HEK293 (cell line): ENCODE results near the gene FBXL15.

ENCODE experiments used
- CTCF ChIA-PET: fragments of 350-600 bp; formaldehyde crosslinking; extraction: SDS; loops from one replicate; lab custom pipeline; 2021; ENCODE audit warnings: antibody characterized with exemption; lab: Yijun Ruan, JAX
- POLR2A ChIA-PET: fragments of 300-600 bp; formaldehyde crosslinking; extraction: SDS; loops from one replicate; lab custom pipeline; 2020; ENCODE audit warnings: antibody characterized with exemption, inconsistent platforms; lab: Yijun Ruan, JAX
- H3K27ac ChIP-seq: fragments of 200-500 bp; sonication (Bioruptor generic); 2 replicates; pipeline ENCODE4 v1.5.1; 2014; ENCODE audit warnings: low read depth, low read length, control low read depth, inconsistent platforms; ENCODE audit errors: extremely low read depth
- H3K36me3 ChIP-seq, 2 experiments: fragments of 200-500 bp in 1 of 2; sonication (Bioruptor generic) in 1 of 2; 1 replicate in 1 of 2; 2 replicates in 1 of 2; pipeline ENCODE4 v1.5.1; 2014 to 2017; ENCODE audit warnings: inconsistent platforms in 2 of 2, low read length in 2 of 2; ENCODE audit not compliant: control insufficient read depth in 2 of 2, insufficient read depth in 1 of 2
- H3K4me1 ChIP-seq: fragments of 200-500 bp; sonication (Bioruptor generic); 2 replicates; pipeline ENCODE4 v1.5.1; 2014; ENCODE audit warnings: mild to moderate bottlenecking, low read length, inconsistent platforms; ENCODE audit not compliant: control insufficient read depth, insufficient read depth
- H3K4me3 ChIP-seq: 2 replicates; pipeline ENCODE4 v1.5.1; 2011; ENCODE audit warnings: low read depth, mild to moderate bottlenecking, control low read depth, low read length, moderate library complexity
- H3K9me3 ChIP-seq: fragments of 200-500 bp; sonication (Bioruptor generic); 2 replicates; pipeline ENCODE4 v1.5.1; 2014; ENCODE audit warnings: low read depth, low read length, inconsistent platforms; ENCODE audit not compliant: control insufficient read depth, insufficient read depth
- EGR2 ChIP-seq: fragments of 450-650 bp; formaldehyde crosslinking; IDR thresholded peaks from 2 replicates; pipeline ENCODE4 v1.5.1; 2016; ENCODE audit warnings: low read depth, missing biosample characterization, missing genetic modification characterization
- GFI1B ChIP-seq: fragments of 450-650 bp; formaldehyde crosslinking; IDR thresholded peaks from 2 replicates; pipeline ENCODE4 v1.5.1; 2016; ENCODE audit warnings: missing biosample characterization, missing genetic modification characterization
- OVOL3 ChIP-seq: fragments of 450-650 bp; formaldehyde crosslinking; IDR thresholded peaks from 2 replicates; pipeline ENCODE4 v1.5.1; 2016; ENCODE audit warnings: missing biosample characterization, missing genetic modification characterization
- SCRT1 ChIP-seq: fragments of 450-650 bp; formaldehyde crosslinking; IDR thresholded peaks from 2 replicates; pipeline ENCODE4 v1.5.1; 2016; ENCODE audit warnings: missing biosample characterization, missing genetic modification characterization, borderline replicate concordance
- ZFHX2 ChIP-seq: fragments of 450-650 bp; formaldehyde crosslinking; conservative IDR thresholded peaks from 2 replicates; pipeline ENCODE4 v1.5.1; 2016; ENCODE audit warnings: missing biosample characterization, missing genetic modification characterization
- ZIC2 ChIP-seq: fragments of 450-650 bp; formaldehyde crosslinking; IDR thresholded peaks from 2 replicates; pipeline ENCODE4 v1.5.1; 2016; ENCODE audit warnings: missing biosample characterization, missing genetic modification characterization
- ZNF19 ChIP-seq: fragments of 450-650 bp; formaldehyde crosslinking; IDR thresholded peaks from 2 replicates; pipeline ENCODE4; 2016; ENCODE audit warnings: missing biosample characterization, missing genetic modification characterization, low read depth
- ZNF585B ChIP-seq: fragments of 450-650 bp; formaldehyde crosslinking; IDR thresholded peaks from 2 replicates; pipeline ENCODE4 v1.5.1; 2016; ENCODE audit warnings: missing biosample characterization, missing genetic modification characterization
- ZNF621 ChIP-seq: fragments of 450-650 bp; formaldehyde crosslinking; IDR thresholded peaks from 2 replicates; pipeline ENCODE4 v1.5.1; 2017; ENCODE audit warnings: missing biosample characterization, missing genetic modification characterization
- ZNF747 ChIP-seq: fragments of 450-650 bp; formaldehyde crosslinking; IDR thresholded peaks from 2 replicates; pipeline ENCODE4 v1.5.1; 2016; ENCODE audit warnings: missing biosample characterization, missing genetic modification characterization
- ZNF768 ChIP-seq: fragments of 450-650 bp; formaldehyde crosslinking; IDR thresholded peaks from 2 replicates; pipeline ENCODE4 v1.5.1; 2018; ENCODE audit warnings: missing biosample characterization, mild to moderate bottlenecking, missing genetic modification characterization
- ZNF830 ChIP-seq: fragments of 450-650 bp; IDR thresholded peaks from 2 replicates; pipeline ENCODE4 v1.5.0; 2018; ENCODE audit warnings: missing biosample characterization, missing genetic modification characterization, low read depth, mild to moderate bottlenecking, moderate library complexity
- ZSCAN16 ChIP-seq: fragments of 450-650 bp; formaldehyde crosslinking; IDR thresholded peaks from 2 replicates; pipeline ENCODE4 v1.5.1; 2016; ENCODE audit warnings: missing biosample characterization, missing genetic modification characterization
- TF ChIP-seq, protein P1 (sequence below): fragments of 450-650 bp; formaldehyde crosslinking; IDR thresholded peaks from 2 replicates; pipeline ENCODE4 v1.5.1; 2016; ENCODE audit warnings: missing biosample characterization, missing genetic modification characterization
- TF ChIP-seq, protein P2 (sequence below): fragments of 450-650 bp; formaldehyde crosslinking; IDR thresholded peaks from 2 replicates; pipeline ENCODE4 v1.5.1; 2016; ENCODE audit warnings: missing biosample characterization, missing genetic modification characterization
- TF ChIP-seq, protein P3 (sequence below): fragments of 450-650 bp; formaldehyde crosslinking; IDR thresholded peaks from 2 replicates; pipeline ENCODE4 v1.5.1; 2017; ENCODE audit warnings: missing biosample characterization, missing genetic modification characterization
- TF ChIP-seq, protein P4 (sequence below): fragments of 450-650 bp; formaldehyde crosslinking; IDR thresholded peaks from 2 replicates; pipeline ENCODE4 v1.5.1; 2016; ENCODE audit warnings: missing biosample characterization, missing genetic modification characterization
- TF ChIP-seq, protein P5 (sequence below): fragments of 450-650 bp; formaldehyde crosslinking; IDR thresholded peaks from 2 replicates; pipeline ENCODE4 v1.5.1; 2016; ENCODE audit warnings: missing biosample characterization, missing genetic modification characterization
- TF ChIP-seq, protein P6 (sequence below): fragments of 450-650 bp; formaldehyde crosslinking; IDR thresholded peaks from 2 replicates; pipeline ENCODE4 v1.5.1; 2016; ENCODE audit warnings: missing biosample characterization, missing genetic modification characterization

Gene FBXL15

DNA sequence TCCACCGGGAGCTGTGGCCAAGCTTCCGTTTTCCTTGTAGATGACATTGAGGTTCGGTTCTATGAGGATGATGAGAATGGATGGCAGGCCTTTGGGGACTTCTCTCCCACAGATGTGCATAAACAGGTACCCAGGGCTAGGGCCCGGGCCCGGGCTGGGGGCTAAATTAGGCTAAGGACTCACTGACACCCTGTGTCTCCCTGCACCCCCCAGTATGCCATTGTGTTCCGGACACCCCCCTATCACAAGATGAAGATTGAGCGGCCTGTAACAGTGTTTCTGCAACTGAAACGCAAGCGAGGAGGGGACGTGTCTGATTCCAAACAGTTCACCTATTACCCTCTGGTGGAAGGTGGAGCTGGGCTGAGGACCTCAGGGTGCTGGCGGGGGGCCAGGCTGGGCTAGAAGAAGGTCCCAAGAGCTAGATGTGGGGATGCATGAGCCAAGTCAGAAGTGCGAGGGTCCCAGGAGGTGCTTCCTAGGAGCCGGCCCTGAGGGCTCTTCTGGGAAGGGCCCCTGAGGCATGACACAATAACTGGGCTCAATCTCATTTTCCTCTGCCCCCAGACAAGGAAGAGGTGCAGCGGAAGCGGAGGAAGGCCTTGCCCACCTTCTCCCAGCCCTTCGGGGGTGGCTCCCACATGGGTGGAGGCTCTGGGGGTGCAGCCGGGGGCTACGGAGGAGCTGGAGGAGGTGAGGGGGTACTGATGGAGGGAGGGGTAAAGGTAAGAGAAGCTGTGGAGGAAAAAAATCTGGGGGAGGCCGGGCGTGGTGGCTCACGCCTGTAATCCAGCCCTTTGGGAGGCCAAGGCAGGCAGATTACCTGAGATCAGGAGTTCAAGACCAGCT is 22.2 kb upstream of the FBXL15 start:
- H3K36me3 ChIP-seq: peaks cover 0 to 24% of the 10 kb centered on the region in 2 experiments; a peak in 1 of 3 replicates
- POLR2A ChIA-PET: interaction anchor here (0.6 to 1.1 kb wide), 4 partner anchors 12 to 456 kb away, joined by 4 to 5 read pairs (median 4); partner anchors contain the start of gene CUEDC2
- peaks cover 5% of the 10 kb centered on the region; the same call in 1 of the 2 replicates for H3K4me1 ChIP-seq
- CTCF ChIA-PET: interaction anchor here (0.8 to 5.7 kb wide), 19 partner anchors 8 to 228 kb away, joined by 3 to 60 read pairs (median 6); partner anchors contain the start of genes FBXL15 and GBF1
- H3K4me3 ChIP-seq: no peak overlapping the region
- H3K27ac ChIP-seq: no peak overlapping the region
- no peaks in the 10 kb centered on the region for H3K9me3 ChIP-seq
- TF ChIP-seq EGR2 (tag by site-specific recombination): peak; percentile 79
- TF ChIP-seq ZIC2: no peak
- TF ChIP-seq, protein P1, sequence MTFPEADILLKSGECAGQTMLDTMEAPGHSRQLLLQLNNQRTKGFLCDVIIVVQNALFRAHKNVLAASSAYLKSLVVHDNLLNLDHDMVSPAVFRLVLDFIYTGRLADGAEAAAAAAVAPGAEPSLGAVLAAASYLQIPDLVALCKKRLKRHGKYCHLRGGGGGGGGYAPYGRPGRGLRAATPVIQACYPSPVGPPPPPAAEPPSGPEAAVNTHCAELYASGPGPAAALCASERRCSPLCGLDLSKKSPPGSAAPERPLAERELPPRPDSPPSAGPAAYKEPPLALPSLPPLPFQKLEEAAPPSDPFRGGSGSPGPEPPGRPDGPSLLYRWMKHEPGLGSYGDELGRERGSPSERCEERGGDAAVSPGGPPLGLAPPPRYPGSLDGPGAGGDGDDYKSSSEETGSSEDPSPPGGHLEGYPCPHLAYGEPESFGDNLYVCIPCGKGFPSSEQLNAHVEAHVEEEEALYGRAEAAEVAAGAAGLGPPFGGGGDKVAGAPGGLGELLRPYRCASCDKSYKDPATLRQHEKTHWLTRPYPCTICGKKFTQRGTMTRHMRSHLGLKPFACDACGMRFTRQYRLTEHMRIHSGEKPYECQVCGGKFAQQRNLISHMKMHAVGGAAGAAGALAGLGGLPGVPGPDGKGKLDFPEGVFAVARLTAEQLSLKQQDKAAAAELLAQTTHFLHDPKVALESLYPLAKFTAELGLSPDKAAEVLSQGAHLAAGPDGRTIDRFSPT (tag by site-specific recombination): no peak
- TF ChIP-seq ZFHX2: peak; percentile 73

DNA sequence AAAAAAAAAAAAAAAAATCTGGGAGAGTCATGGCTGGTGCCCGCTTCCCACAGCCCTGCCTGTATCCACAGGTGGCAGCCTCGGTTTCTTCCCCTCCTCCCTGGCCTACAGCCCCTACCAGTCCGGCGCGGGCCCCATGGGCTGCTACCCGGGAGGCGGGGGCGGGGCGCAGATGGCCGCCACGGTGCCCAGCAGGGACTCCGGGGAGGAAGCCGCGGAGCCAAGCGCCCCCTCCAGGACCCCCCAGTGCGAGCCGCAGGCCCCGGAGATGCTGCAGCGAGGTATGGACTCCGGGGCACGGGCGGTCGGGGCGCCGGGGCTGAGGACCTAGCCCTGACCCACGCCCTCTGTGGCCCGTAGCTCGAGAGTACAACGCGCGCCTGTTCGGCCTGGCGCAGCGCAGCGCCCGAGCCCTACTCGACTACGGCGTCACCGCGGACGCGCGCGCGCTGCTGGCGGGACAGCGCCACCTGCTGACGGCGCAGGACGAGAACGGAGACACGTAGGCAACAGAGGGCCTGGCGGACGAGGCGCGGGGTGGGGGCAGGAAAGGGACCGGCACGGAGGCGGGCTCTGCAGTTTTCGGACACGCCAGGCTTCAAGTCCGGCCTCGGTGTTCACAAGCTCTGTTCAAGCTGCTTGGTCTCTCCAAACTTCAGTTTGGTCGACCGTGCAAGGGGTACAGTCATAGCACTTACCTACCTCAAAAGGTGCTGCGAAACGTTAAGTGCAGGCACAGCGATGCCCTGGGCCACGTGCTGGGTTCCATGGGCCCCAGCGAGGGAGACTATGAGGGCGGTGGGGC is 21.2 kb upstream of the FBXL15 start:
- Histone ChIP-seq H3K36me3 (peaks cover 0 to 24% of the 10 kb centered on the region in 2 experiments; a peak in 1 of 3 replicates), H3K9me3 (no peaks in the 10 kb centered on the region), H3K4me1 (peaks cover 5% of the 10 kb centered on the region; the same call in 1 of the 2 replicates), H3K27ac (peak overlapping the region; percentile 74; the same call in 1 of the 2 replicates), H3K4me3 (peak overlapping the region; percentile 57)
- ChIA-PET CTCF (interaction anchor here (0.5 to 5.7 kb wide), 40 partner anchors 8 to 709 kb away, joined by 3 to 60 read pairs (median 4); partner anchors contain the start of genes C10orf95, FBXL15, GBF1 and NPM3), POLR2A (interaction anchor here (0.7 to 1.1 kb wide), 5 partner anchors 11 to 455 kb away, joined by 3 to 5 read pairs (median 5); partner anchors contain the start of genes CUEDC2 and FBXL15)
- TF ChIP-seq ZNF585B (no peak), GFI1B (tag by site-specific recombination) (no peak), ZNF747 (tag by site-specific recombination) (no peak), SCRT1 (tag by site-specific recombination) (peak; percentile 92), ZSCAN16 (tag by site-specific recombination) (no peak), OVOL3 (tag by site-specific recombination) (no peak), ZNF621 (tag by site-specific recombination) (no peak), ZNF768 (no peak), ZNF19 (tag by site-specific recombination) (no peak), ZNF830 (no peak)
- TF ChIP-seq, protein P2, sequence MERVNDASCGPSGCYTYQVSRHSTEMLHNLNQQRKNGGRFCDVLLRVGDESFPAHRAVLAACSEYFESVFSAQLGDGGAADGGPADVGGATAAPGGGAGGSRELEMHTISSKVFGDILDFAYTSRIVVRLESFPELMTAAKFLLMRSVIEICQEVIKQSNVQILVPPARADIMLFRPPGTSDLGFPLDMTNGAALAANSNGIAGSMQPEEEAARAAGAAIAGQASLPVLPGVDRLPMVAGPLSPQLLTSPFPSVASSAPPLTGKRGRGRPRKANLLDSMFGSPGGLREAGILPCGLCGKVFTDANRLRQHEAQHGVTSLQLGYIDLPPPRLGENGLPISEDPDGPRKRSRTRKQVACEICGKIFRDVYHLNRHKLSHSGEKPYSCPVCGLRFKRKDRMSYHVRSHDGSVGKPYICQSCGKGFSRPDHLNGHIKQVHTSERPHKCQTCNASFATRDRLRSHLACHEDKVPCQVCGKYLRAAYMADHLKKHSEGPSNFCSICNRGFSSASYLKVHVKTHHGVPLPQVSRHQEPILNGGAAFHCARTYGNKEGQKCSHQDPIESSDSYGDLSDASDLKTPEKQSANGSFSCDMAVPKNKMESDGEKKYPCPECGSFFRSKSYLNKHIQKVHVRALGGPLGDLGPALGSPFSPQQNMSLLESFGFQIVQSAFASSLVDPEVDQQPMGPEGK (tag by site-specific recombination): peak; percentile 96
- TF ChIP-seq, protein P3, sequence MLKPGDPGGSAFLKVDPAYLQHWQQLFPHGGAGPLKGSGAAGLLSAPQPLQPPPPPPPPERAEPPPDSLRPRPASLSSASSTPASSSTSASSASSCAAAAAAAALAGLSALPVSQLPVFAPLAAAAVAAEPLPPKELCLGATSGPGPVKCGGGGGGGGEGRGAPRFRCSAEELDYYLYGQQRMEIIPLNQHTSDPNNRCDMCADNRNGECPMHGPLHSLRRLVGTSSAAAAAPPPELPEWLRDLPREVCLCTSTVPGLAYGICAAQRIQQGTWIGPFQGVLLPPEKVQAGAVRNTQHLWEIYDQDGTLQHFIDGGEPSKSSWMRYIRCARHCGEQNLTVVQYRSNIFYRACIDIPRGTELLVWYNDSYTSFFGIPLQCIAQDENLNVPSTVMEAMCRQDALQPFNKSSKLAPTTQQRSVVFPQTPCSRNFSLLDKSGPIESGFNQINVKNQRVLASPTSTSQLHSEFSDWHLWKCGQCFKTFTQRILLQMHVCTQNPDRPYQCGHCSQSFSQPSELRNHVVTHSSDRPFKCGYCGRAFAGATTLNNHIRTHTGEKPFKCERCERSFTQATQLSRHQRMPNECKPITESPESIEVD (tag by site-specific recombination): no peak
- TF ChIP-seq, protein P4, sequence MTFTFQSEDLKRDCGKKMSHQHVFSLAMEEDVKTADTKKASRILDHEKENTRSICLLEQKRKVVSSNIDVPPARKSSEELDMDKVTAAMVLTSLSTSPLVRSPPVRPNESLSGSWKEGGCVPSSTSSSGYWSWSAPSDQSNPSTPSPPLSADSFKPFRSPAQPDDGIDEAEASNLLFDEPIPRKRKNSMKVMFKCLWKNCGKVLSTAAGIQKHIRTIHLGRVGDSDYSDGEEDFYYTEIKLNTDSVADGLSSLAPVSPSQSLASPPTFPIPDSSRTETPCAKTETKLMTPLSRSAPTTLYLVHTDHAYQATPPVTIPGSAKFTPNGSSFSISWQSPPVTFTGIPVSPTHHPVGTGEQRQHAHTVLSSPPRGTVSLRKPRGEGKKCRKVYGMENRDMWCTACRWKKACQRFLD (tag by site-specific recombination): no peak
- TF ChIP-seq, protein P5, sequence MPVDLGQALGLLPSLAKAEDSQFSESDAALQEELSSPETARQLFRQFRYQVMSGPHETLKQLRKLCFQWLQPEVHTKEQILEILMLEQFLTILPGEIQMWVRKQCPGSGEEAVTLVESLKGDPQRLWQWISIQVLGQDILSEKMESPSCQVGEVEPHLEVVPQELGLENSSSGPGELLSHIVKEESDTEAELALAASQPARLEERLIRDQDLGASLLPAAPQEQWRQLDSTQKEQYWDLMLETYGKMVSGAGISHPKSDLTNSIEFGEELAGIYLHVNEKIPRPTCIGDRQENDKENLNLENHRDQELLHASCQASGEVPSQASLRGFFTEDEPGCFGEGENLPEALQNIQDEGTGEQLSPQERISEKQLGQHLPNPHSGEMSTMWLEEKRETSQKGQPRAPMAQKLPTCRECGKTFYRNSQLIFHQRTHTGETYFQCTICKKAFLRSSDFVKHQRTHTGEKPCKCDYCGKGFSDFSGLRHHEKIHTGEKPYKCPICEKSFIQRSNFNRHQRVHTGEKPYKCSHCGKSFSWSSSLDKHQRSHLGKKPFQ: 0 out of 2 replicates have a peak, but pooled peaks have one; percentile 17
- TF ChIP-seq, protein P6, sequence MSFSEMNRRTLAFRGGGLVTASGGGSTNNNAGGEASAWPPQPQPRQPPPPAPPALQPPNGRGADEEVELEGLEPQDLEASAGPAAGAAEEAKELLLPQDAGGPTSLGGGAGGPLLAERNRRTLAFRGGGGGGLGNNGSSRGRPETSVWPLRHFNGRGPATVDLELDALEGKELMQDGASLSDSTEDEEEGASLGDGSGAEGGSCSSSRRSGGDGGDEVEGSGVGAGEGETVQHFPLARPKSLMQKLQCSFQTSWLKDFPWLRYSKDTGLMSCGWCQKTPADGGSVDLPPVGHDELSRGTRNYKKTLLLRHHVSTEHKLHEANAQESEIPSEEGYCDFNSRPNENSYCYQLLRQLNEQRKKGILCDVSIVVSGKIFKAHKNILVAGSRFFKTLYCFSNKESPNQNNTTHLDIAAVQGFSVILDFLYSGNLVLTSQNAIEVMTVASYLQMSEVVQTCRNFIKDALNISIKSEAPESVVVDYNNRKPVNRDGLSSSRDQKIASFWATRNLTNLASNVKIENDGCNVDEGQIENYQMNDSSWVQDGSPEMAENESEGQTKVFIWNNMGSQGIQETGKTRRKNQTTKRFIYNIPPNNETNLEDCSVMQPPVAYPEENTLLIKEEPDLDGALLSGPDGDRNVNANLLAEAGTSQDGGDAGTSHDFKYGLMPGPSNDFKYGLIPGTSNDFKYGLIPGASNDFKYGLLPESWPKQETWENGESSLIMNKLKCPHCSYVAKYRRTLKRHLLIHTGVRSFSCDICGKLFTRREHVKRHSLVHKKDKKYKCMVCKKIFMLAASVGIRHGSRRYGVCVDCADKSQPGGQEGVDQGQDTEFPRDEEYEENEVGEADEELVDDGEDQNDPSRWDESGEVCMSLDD (tag by site-specific recombination): peak; percentile 71
